ENCODE results near the gene RSRC1.

RSRC1 gene

GRCh38 chr3:158217992-158218391, 108.1 kb downstream of the RSRC1 start:
- H2BK15ac ChIP-seq (ENCODE audit: low read depth, poor library complexity, severe bottlenecking) = no peak overlapping the region
- H2BK12ac ChIP-seq (ENCODE audit: low read length in 2 of 2) = no peak overlapping the region
- H3K14ac ChIP-seq (ENCODE audit: low read length in 2 of 2) = no peak overlapping the region
- H3K9ac ChIP-seq (ENCODE audit: low read length) = no peak overlapping the region
- H3K27ac ChIP-seq (ENCODE audit: low read length, poor library complexity, severe bottlenecking) = no peak overlapping the region
- H3K18ac ChIP-seq (ENCODE audit: low read depth in 1 of 2, low read length in 2 of 2) = peak overlapping the region in 1 of 2 experiments; percentile 12
- H3K4me2 ChIP-seq (ENCODE audit: low read length, poor library complexity, severe bottlenecking) = no peak overlapping the region
- no peak overlapping the region for H3K23ac ChIP-seq (ENCODE audit: low read length in 2 of 2)
- no peak overlapping the region for H2BK5ac ChIP-seq (ENCODE audit: low read depth, low read length, poor library complexity, severe bottlenecking)
- no peaks in the 10 kb centered on the region for H3K27me3 ChIP-seq (ENCODE audit: control insufficient read depth in 1 of 2, insufficient read depth in 1 of 2, low read length in 2 of 2)
- WGBS = 98% methylated on average over 3 of the region's 3 CpGs
- H4K91ac ChIP-seq (ENCODE audit: low read length) = no peak overlapping the region
- H3K4me1 ChIP-seq (ENCODE audit: control insufficient read depth, insufficient read depth, low read depth, low read length) = no peaks in the 10 kb centered on the region
- peaks cover 8% of the 10 kb centered on the region for H3K79me1 ChIP-seq (replicated peaks; ENCODE audit: low read length, poor library complexity, severe bottlenecking)
- no peak overlapping the region for H4K8ac ChIP-seq (ENCODE audit: low read length)
- no peak overlapping the region for H2AK5ac ChIP-seq (ENCODE audit: low read length, severe bottlenecking)
- no peak overlapping the region for H2AFZ ChIP-seq (ENCODE audit: low read depth, low read length)
- no peak for DNase-seq
- H3K9me3 ChIP-seq (ENCODE audit: control insufficient read depth, low read length) = no peaks in the 10 kb centered on the region
- H3K36me3 ChIP-seq (ENCODE audit: control insufficient read depth in 1 of 2, insufficient read depth in 2 of 2, low read depth in 1 of 2, low read length in 2 of 2) = peaks cover 0 to 7% of the 10 kb centered on the region in 2 experiments
- no peak overlapping the region for H3K4ac ChIP-seq (ENCODE audit: low read depth in 1 of 2, low read length in 2 of 2)
- no peak overlapping the region for H2BK120ac ChIP-seq (ENCODE audit: low read depth, low read length)
- no peak overlapping the region for H3K4me3 ChIP-seq (ENCODE audit: insufficient read depth in 1 of 2, low read depth in 1 of 2, low read length in 2 of 2)

GRCh38 chr3:158220575-158220974, 110.7 kb downstream of the RSRC1 start:
- no peak overlapping the region for H3K23ac ChIP-seq (ENCODE audit: low read length in 2 of 2)
- H2AFZ ChIP-seq (ENCODE audit: low read depth, low read length) = no peak overlapping the region
- no peak overlapping the region for H3K27ac ChIP-seq (ENCODE audit: low read length, poor library complexity, severe bottlenecking)
- no peaks in the 10 kb centered on the region for H3K27me3 ChIP-seq (ENCODE audit: control insufficient read depth in 1 of 2, insufficient read depth in 1 of 2, low read length in 2 of 2)
- no peak overlapping the region for H2AK5ac ChIP-seq (ENCODE audit: low read length, severe bottlenecking)
- H3K9me3 ChIP-seq (ENCODE audit: control insufficient read depth, low read length) = no peaks in the 10 kb centered on the region
- no peak overlapping the region for H2BK5ac ChIP-seq (ENCODE audit: low read depth, low read length, poor library complexity, severe bottlenecking)
- DNase-seq = no peak
- H2BK120ac ChIP-seq (ENCODE audit: low read depth, low read length) = no peak overlapping the region
- H3K79me1 ChIP-seq (replicated peaks; ENCODE audit: low read length, poor library complexity, severe bottlenecking) = peaks cover 6% of the 10 kb centered on the region
- H3K14ac ChIP-seq (ENCODE audit: low read length in 2 of 2) = no peak overlapping the region
- no peak overlapping the region for H4K8ac ChIP-seq (ENCODE audit: low read length)
- no peak overlapping the region for H3K4ac ChIP-seq (ENCODE audit: low read depth in 1 of 2, low read length in 2 of 2)
- H3K9ac ChIP-seq (ENCODE audit: low read length) = no peak overlapping the region
- no peak overlapping the region for H4K91ac ChIP-seq (ENCODE audit: low read length)
- H3K18ac ChIP-seq (ENCODE audit: low read depth in 1 of 2, low read length in 2 of 2) = no peak overlapping the region
- no peaks in the 10 kb centered on the region for H3K4me1 ChIP-seq (ENCODE audit: control insufficient read depth, insufficient read depth, low read depth, low read length)
- no peak overlapping the region for H3K4me2 ChIP-seq (ENCODE audit: low read length, poor library complexity, severe bottlenecking)
- H3K36me3 ChIP-seq (ENCODE audit: control insufficient read depth in 1 of 2, insufficient read depth in 2 of 2, low read depth in 1 of 2, low read length in 2 of 2) = peaks cover 0 to 7% of the 10 kb centered on the region in 2 experiments
- no peak overlapping the region for H3K4me3 ChIP-seq (ENCODE audit: insufficient read depth in 1 of 2, low read depth in 1 of 2, low read length in 2 of 2)
- H2BK15ac ChIP-seq (ENCODE audit: low read depth, poor library complexity, severe bottlenecking) = no peak overlapping the region
- H2BK12ac ChIP-seq (ENCODE audit: low read length in 2 of 2) = no peak overlapping the region

- WGBS = no CpG with 5 or more reads among the region's 2 CpGs
- H3K36me3 ChIP-seq (ENCODE audit: control insufficient read depth in 1 of 2, insufficient read depth in 2 of 2, low read depth in 1 of 2, low read length in 2 of 2) = peaks cover 0 to 7% of the 10 kb centered on the region in 2 experiments
- no peaks in the 10 kb centered on the region for H3K9me3 ChIP-seq (ENCODE audit: control insufficient read depth, low read length)
- H3K4me1 ChIP-seq (ENCODE audit: control insufficient read depth, insufficient read depth, low read depth, low read length) = no peaks in the 10 kb centered on the region
- no peak overlapping the region for H4K91ac ChIP-seq (ENCODE audit: low read length)
- H3K27ac ChIP-seq (ENCODE audit: low read length, poor library complexity, severe bottlenecking) = no peak overlapping the region
- H2AFZ ChIP-seq (ENCODE audit: low read depth, low read length) = no peak overlapping the region
- no peak overlapping the region for H3K9ac ChIP-seq (ENCODE audit: low read length)
- no peak overlapping the region for H2BK12ac ChIP-seq (ENCODE audit: low read length in 2 of 2)
- H2AK5ac ChIP-seq (ENCODE audit: low read length, severe bottlenecking) = no peak overlapping the region
- no peak overlapping the region for H2BK120ac ChIP-seq (ENCODE audit: low read depth, low read length)
- H3K23ac ChIP-seq (ENCODE audit: low read length in 2 of 2) = no peak overlapping the region
- H3K79me1 ChIP-seq (replicated peaks; ENCODE audit: low read length, poor library complexity, severe bottlenecking) = peaks cover 6% of the 10 kb centered on the region
- H3K27me3 ChIP-seq (ENCODE audit: control insufficient read depth in 1 of 2, insufficient read depth in 1 of 2, low read length in 2 of 2) = no peaks in the 10 kb centered on the region
- no peak overlapping the region for H2BK5ac ChIP-seq (ENCODE audit: low read depth, low read length, poor library complexity, severe bottlenecking)
- no peak overlapping the region for H3K4me3 ChIP-seq (ENCODE audit: insufficient read depth in 1 of 2, low read depth in 1 of 2, low read length in 2 of 2)
- H2BK15ac ChIP-seq (ENCODE audit: low read depth, poor library complexity, severe bottlenecking) = no peak overlapping the region
- no peak overlapping the region for H3K18ac ChIP-seq (ENCODE audit: low read depth in 1 of 2, low read length in 2 of 2)
- no peak overlapping the region for H3K14ac ChIP-seq (ENCODE audit: low read length in 2 of 2)
- no peak overlapping the region for H4K8ac ChIP-seq (ENCODE audit: low read length)
- no peak for DNase-seq
- H3K4me2 ChIP-seq (ENCODE audit: low read length, poor library complexity, severe bottlenecking) = no peak overlapping the region
- no peak overlapping the region for H3K4ac ChIP-seq (ENCODE audit: low read depth in 1 of 2, low read length in 2 of 2)
Observed at GRCh38 chr3:158221426-158221825, 111.5 kb downstream of the RSRC1 start.

GRCh38 chr3:158226429-158226828, 116.5 kb downstream of the RSRC1 start:
- no peak overlapping the region for H3K4ac ChIP-seq (ENCODE audit: low read depth in 1 of 2, low read length in 2 of 2)
- H3K36me3 ChIP-seq (ENCODE audit: control insufficient read depth in 1 of 2, insufficient read depth in 2 of 2, low read depth in 1 of 2, low read length in 2 of 2) = peaks cover 0 to 4% of the 10 kb centered on the region in 2 experiments
- H3K4me1 ChIP-seq (ENCODE audit: control insufficient read depth, insufficient read depth, low read depth, low read length) = no peaks in the 10 kb centered on the region
- H2BK15ac ChIP-seq (ENCODE audit: low read depth, poor library complexity, severe bottlenecking) = no peak overlapping the region
- no peaks in the 10 kb centered on the region for H3K27me3 ChIP-seq (ENCODE audit: control insufficient read depth in 1 of 2, insufficient read depth in 1 of 2, low read length in 2 of 2)
- H3K27ac ChIP-seq (ENCODE audit: low read length, poor library complexity, severe bottlenecking) = no peak overlapping the region
- H3K18ac ChIP-seq (ENCODE audit: low read depth in 1 of 2, low read length in 2 of 2) = no peak overlapping the region
- no peak overlapping the region for H3K14ac ChIP-seq (ENCODE audit: low read length in 2 of 2)
- H2AK5ac ChIP-seq (ENCODE audit: low read length, severe bottlenecking) = no peak overlapping the region
- no peak overlapping the region for H3K9ac ChIP-seq (ENCODE audit: low read length)
- no peak overlapping the region for H4K91ac ChIP-seq (ENCODE audit: low read length)
- no peaks in the 10 kb centered on the region for H3K9me3 ChIP-seq (ENCODE audit: control insufficient read depth, low read length)
- H2BK12ac ChIP-seq (ENCODE audit: low read length in 2 of 2) = no peak overlapping the region
- H3K23ac ChIP-seq (ENCODE audit: low read length in 2 of 2) = no peak overlapping the region
- no peak for DNase-seq
- H4K8ac ChIP-seq (ENCODE audit: low read length) = no peak overlapping the region
- peaks cover 2% of the 10 kb centered on the region for H3K79me1 ChIP-seq (replicated peaks; ENCODE audit: low read length, poor library complexity, severe bottlenecking)
- no peak overlapping the region for H3K4me3 ChIP-seq (ENCODE audit: insufficient read depth in 1 of 2, low read depth in 1 of 2, low read length in 2 of 2)
- no peak overlapping the region for H2AFZ ChIP-seq (ENCODE audit: low read depth, low read length)
- H2BK5ac ChIP-seq (ENCODE audit: low read depth, low read length, poor library complexity, severe bottlenecking) = no peak overlapping the region
- H2BK120ac ChIP-seq (ENCODE audit: low read depth, low read length) = no peak overlapping the region
- no peak overlapping the region for H3K4me2 ChIP-seq (ENCODE audit: low read length, poor library complexity, severe bottlenecking)

Measured in mesenchymal stem cell (in vitro differentiated cells and primary cell).